ENCODE data around the gene SESN2. TPM values are rescaled to one million over a fixed set of nuclear protein-coding genes. Genes with fewer than 3 reads are reported as not detected.

SESN2 gene
- total RNA-seq, 1 donor from 2014 or later = 42.1 TPM

DNA sequence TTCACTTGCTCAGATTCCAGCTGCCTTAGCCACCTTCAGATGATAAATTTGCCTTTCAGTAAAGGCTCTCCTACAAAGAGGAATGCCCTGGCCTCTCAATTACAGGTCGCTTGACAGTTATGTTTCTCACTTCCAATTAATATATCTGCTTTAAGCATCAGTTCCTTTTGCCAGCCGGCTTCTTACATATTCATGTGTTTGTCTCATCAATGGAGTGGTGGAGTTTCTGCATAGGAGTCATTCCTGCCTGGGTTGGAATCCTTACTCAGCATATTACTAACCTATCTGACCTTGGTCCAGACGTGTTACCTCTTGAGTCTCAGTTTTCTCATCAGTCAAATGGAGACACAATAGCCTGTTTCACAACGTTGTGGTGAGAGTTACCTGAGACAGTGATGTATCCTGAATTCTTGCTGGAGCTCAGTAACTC is 9.4 kb upstream of the SESN2 start:
- no peak for DNase-seq (ENCODE audit: low read depth)

DNA sequence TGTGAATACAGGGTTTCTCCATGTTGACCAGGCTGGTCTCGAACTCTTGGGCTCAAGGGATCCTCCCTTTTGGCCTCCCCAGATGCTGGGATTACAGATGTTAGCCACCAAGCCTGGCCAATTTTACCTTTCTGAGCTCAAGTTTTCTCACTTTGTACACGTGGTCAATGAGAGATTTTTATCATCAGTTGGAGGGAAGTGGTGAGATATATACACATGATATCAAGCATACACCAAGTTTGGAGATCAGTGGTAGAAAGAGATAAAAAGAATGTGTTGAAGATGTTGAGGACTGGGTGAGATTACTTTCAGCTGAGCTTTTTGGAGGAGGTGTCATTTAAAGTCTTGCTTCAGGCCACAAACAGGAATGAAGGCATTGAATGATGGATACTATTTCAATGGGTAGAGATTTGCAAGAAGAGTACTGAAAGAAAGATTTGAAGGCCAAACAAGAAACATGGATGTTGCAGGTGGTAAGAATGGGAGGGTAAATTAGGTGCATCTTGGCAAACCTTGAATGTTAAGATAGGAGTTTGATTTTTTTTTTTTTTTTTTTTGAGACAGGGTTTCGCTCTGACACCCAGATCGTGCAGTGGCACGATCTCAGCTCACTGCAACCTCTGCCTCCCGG is 3.0 kb upstream of the SESN2 start:
- DNase-seq (ENCODE audit: low read depth) = no peak

DNA sequence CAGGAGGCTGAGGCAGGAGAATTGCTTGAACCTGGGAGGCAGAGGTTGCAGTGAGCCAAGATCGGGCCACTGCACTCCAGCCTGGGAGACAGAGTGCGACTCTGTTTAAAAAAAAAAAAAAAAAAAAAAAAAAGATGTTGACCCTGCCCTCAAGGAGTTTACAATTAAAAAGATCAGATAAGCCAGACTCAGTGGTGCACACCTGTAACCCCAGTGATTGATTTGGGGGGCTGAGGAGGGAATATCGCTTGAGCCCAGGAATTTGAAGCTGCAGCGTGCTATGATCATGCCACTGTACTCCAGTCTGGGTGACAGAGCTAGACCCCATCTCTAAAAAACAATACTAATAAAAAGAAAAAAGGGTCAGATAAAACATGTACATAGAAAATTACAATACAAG is 1.6 kb upstream of the SESN2 start:
- DNase-seq (ENCODE audit: low read depth) = no peak

DNA sequence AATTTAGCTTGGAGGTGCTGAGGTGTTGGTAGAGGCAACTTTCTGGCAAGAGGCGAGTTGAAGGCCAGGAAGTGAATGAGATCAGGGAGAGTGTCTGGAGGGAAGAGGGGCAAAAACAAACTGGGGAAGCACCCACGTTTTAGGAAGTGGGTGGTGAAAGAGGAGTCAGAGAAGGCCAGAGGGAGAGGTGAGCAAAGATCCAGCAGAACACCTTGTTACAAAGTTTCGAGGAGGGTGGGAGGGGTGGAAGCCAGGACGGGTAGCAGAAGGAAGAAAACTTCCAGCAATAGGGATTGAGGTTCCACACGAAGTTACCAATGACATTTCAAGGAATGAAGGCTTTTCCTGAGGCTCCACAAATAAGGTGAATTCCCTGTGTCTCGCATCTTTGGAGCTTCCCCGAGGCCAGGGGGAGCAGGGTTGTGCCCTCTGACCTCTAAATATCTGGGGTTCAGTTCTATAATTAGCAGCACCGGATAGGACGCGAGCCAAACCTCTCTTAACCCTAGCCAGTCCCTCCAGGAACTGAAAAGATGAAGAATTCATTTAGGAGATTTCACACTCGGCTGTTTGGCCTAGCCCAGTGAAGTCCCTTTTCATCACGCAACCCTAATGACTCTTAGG is 578 bp upstream of the SESN2 start:
- no peak for DNase-seq (ENCODE audit: low read depth)

DNA sequence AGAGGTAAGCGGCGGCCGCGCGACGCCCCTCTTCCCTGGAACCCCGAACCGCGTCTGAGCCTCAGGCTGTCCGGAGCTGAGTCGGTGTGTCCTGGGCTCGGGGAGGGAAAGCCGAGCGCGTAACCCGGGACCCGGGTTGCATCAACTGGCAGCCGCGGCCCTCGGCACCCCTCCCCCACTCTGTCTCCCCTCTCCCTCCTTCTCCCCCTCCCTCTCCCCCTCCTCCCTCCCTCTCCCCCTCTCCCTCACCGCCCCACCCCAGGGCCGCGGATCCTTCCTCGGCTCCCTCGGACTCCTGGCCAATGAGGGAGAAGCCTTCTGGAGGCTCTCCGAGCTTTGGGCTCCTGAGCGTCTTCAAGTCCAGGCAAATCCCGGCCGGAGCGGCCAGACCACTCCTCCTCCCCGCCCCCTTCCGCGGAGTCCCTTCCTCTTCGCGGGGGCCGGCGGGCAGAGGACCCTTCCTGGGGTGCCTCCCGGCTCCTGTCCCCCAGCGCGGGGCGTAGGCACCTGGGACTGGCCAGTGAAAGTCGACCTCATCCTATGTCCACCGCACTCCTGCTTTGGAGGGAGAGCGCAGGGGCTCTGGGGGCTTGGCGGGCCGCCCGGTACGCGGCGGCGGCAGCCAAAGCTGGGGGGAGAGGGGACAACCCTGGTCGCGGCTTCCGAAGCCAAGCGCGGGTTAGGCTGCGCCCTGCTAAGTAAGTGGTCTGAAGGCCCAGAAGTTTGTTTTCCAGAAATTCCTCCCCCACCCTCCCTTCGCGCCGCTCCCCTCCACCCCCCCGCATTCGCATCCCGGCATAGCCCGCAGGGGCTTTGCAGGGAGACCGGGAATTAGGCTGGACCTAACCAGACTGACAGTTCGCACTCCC is 850 bp downstream of the SESN2 start:
- peak; percentile 73 for DNase-seq (ENCODE audit: low read depth)

DNA sequence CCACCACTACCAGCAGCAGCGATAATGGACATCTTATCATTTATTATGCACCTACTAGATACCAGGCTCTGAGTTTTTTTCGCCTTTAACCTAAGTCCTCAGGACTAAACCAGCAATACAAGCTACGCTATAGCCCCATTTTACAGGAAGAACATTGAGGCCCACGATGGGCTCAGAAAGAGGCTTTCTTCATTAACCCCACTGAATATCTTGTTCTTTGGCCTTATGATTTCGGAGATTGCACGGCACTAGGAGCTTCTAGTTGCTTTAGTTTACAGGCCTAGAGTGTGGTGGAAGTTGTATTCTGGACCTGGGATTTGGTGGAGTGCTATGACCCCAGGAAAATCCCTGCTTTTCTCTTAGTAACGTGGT is 1.5 kb downstream of the SESN2 start:
- no peak for DNase-seq (ENCODE audit: low read depth)

DNA sequence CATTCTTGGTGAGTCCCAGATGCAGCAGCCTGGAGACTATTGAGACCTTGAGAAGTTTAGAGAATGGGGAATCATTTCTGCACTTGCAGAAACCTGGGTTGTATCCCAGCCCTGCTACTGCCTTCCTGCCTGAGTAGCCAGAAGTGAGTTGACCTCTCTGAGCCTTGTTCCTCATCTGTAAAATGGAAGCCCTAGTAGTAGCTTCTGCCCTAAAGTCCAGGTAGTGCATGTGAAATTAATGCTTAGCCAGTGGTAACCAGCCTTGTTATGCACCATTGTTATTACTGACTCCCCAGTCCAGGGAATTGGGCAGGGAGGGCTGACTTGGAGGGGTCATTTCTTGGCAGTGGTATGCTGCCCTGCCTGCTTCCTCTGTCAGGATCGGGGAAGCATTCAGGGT is 5.6 kb downstream of the SESN2 start:
- DNase-seq (ENCODE audit: low read depth) = no peak

DNA sequence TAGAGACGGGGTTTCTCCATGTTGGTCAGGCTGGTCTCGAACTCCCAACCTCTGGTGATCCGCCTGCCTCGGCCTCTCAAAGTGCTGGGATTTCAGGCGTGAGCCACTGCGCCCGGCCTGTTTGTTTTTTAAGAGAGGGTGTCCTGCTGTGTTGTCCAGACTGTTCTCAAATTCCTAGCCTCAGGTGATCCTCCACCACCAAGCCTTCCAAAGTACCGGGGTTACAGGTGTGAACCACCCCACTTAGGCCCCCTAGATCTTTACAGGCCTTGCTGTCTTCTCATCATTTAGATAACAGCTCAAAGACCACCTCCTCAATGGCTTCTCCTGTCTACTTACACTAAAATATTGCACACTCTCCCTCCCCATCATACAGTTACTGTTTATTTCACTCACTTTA is 6.3 kb downstream of the SESN2 start:
- DNase-seq (ENCODE audit: low read depth) = no peak

DNA sequence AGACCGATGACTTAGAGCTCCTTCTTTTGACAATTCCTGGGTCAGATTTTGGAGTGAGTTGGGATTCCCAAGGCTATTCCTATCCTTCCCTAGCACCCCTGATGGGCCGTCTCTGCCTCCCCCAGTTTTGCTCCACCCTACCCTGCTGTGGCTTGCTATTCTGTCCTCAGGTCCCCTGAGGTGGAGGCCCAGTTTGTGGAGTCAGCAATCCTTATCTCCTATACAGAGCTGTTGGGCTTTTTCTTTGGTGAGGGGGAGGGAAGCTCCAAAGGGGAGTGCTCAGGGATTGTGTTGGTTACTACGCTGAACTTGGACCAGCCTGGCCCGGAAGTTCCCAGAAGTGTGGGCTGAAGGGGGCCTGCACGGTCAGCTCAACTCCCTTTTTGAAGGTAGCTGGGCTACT is 7.6 kb downstream of the SESN2 start:
- no peak for DNase-seq (ENCODE audit: low read depth)

DNA sequence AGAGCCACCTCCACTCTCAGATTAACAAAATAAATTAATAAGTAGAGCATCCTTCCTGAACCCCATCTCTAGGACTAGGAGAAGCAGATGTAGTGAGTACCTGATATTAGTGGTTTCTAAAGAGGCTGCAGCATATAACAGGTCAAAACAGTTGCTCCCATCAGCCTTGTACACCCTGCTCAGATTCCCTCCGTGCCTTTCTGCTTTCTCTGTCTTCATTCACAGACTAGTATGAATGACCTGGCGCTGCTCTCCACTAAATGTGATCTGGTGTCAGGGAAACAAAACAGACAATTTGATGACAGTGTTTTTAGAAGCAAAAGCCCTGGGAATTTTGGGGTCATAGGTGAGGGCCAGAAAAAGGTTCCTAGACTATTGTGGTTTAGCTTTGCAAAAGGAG is 8.3 kb downstream of the SESN2 start:
- no peak for DNase-seq (ENCODE audit: low read depth)

DNA sequence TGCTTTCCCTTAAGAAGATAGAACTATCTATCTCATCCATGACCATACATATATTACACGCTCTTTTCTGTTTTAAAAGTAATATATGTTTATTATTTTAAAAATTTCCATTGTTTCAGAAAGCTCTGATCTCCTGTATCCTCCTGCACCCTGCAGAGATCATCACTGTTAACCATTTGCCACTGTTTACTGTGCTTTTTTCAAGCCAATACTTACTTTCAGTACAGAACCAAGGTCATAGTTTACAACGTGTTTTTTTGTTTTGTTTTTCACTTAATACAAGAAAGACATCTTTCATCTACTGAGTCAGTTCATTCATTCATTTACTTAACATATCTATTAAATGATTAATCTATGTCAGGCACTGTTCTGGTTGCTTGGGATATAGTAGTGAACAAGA is 10.2 kb downstream of the SESN2 start:
- DNase-seq (ENCODE audit: low read depth) = no peak

DNA sequence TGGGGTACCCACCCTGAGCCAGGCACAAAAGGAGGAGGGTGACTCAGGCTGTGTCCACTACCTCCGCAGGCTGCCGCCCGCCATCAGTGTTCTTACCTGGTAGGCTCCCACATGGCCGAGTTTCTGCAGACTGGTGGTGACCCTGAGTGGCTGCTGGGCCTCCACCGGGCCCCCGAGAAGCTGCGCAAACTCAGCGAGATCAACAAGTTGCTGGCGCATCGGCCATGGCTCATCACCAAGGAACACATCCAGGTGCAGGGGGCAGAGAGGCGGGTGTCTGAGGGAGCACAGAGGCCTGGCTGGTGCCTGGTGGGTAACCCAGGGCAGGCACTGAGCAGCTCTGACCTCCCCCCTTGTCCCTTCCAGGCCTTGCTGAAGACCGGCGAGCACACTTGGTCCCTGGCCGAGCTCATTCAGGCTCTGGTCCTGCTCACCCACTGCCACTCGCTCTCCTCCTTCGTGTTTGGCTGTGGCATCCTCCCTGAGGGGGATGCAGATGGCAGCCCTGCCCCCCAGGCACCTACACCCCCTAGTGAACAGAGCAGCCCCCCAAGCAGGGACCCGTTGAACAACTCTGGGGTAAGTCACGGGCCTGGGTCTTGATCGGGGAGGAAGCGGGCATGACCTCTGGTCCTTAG is 13.0 kb downstream of the SESN2 start:
- no peak for DNase-seq (ENCODE audit: low read depth)

DNA sequence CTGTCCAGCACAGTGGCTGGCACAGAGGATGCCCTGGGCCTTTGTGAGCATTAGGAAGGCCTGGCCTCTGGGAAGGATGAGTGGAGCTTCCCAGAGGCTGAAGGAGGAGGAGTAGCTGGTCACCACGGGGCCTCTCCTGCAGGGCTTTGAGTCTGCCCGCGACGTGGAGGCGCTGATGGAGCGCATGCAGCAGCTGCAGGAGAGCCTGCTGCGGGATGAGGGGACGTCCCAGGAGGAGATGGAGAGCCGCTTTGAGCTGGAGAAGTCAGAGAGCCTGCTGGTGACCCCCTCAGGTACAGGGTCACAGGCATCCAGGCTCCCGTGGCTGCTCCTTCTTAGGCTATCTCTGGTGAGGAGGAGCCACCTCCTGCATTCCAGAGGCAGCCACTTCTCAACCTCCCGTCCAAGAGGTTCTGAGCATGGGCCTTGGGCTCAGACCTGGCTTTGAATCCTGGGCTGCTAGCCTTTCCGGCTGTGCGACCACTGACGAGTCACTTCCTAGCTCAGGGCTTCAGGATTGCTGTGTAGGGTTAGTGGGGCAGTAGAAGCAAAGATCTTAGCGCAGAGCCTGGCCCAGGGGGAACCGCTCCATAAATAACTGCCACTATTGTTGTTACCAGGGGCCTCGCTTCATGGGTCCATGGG is 14.0 kb downstream of the SESN2 start:
- DNase-seq (ENCODE audit: low read depth) = no peak

DNA sequence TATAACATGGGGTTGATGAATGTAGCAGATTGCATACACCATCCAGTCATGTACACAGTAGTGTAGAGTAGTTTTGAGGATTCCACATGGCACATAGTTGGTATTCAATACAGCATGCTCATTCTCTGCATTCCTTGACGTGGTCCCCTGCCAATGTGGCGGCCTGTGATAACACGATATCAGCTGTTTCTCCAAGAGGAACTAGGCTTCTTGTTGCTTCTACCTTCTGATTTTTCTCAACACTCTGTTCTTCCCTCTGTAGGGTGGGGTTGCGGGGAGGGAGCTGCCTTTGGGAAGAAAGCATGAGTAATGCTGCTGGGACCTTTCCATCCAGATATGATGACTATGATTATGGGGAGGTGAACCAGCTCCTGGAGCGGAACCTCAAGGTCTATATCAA is 19.4 kb downstream of the SESN2 start:
- no peak for DNase-seq (ENCODE audit: low read depth)

DNA sequence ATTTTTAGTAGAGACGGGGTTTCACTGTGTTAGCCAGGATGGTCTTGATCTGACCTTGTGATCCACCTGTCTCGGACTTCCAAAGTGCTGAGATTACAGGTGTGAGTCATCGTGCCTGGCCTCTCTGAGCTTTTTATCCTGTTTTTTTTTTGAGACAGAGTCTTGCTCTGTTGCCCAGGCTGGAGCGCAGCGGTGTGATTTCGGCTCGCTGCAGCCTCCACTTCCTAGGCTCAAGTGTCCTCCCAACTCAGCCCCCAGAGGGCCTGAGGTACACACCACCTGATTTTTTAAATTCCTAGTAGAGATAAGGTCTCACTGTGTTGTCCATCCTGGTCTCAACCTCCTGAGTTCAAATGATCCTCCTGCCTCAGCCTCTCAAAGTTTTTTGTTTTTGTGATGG is 20.4 kb downstream of the SESN2 start:
- no peak for DNase-seq (ENCODE audit: low read depth)

DNA sequence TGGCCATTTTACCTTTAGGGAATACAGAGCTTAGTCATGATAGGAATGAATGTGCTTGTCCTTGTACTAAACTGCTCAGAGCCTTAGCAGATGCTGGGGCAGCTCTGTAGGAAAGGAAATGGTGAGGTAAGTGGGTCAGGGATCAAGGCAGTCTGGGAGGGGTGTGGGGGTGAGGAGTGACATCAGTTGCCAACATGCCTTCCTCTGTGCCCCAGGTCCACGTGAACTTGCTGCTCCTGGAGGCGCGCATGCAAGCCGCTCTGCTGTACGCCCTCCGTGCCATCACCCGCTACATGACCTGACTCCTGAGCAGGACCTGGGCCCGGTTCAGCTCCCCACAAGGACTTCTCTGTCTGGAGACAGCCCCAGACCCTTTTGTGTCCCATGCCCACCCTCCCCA is 21.2 kb downstream of the SESN2 start:
- DNase-seq (ENCODE audit: low read depth) = no peak

DNA sequence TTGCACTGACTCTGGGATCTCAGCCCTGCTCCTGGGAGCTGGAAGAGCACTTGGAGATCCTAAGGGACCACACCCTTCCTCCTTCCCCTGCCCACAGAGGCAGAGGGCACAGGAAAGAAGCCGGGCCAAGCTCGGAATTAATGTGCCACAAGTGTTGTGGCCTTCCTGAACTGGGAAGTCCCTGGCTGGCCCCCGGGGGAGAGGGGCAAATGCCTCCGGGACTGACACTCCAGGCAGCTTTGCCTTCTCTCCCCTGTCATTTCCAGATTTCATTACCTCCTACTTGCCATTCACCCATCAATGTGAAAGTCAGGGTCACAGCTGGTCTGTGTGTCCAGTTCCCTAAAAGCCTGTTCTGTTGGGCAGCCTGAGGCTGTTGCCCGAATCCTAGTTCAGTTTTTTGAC is 21.7 kb downstream of the SESN2 start:
- no peak for DNase-seq (ENCODE audit: low read depth)

DNA sequence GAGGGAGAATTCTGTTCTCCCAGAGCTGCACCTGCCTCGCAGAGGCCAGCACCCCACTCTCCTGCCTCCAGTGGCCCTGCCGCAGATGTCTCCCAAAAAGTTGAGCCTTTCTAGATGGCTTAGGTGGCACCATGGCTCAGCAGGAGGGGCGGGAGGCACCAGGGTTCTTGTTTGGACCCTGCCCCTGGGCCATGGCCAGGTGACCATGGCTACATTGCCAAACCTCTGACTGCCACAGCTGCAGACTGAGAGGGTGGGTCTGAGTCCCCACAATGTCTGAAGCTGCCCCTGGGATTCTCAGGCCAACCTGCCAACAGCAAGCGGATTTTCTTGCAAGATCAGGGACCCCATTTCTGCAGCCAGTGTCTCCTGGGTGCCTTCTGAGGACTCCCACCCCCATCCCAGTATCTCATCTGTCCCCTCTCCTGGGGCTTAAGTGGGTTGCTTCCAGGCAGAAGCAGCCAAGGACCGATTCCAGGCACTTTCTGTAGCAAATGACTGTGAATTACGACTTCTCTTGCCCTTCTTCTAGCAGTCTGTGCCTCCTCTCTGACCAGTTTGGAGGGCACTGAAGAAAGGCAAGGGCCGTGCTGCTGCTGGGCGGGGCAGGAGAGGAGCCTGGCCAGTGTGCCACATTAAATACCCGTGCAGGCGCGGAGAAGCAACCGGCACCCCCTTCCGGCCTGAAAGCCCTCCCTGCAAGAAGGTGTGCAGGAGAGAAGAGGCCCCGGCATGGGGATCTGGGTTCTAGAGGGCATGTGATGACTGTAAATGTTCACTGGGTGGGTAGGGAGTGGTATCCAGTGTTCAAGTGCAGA is 22.5 kb downstream of the SESN2 start:
- no peak for DNase-seq (ENCODE audit: low read depth)

DNA sequence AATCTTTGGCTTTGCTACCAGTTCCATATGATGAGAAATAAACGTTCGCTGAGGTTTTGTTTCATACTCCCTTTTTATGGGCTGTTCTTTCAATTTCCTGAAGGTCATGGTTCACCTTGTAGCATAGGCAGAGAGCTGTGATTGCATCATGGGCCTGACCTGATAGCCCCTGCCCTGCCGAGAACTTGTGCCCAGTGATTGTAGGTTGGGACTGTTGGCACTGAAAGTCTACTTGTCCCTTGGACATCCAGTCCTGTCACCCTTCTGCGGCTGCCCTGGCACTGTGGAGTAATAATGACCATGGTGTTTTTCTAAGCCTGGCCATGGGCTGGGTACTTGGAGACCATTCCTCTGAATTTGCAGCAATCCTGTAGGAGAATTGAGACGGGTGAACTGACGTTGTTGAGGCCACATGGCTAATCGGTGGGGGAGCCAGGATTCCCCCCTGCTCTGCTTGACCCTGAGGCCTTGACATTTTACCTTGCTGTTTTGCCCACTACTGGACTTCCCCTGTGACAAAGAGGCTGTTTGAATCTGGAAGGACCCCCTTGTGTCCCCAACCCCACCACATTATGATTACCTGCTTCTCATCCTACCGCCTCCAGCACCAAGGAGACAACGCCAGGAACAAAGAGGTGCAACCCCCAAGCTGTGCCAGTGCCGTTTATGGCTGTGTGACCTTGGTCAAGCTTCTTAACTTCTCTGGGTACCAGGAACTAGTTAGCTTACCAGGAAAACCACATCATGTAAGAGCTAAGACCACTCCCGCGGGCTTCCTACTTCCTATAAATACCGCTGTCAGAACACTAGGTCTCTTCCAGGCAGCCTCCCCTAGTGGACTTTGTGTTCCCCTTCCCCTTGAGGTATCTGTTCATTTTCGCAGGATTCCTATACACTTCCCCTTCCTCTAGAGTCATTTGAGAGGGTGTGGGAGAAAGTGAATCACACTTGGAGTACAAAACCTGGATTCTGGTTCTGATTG is 23.4 kb downstream of the SESN2 start:
- DNase-seq (ENCODE audit: low read depth) = no peak

DNA sequence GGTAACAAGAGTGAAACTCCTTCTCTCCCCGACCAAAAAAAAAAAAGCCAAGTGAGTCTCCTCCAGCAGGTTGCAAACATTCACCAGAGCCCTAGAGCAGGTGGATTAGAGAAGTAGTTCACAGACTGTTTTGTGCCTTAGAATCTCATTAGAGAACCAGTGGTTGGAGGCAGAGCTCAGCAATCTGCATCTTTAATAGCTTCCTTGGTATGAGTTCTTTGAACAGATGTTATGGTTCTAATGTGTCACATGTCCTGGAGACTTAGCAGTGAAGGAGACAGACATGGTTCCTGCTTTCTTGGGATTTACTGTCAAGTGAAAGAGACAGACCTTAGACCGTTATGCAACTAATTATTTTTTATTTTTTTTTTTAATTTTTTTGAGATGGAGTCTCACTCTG is 26.8 kb downstream of the SESN2 start:
- no peak for DNase-seq (ENCODE audit: low read depth)
